Iris pigment epithelial cell (primary cell): ENCODE data around the gene MDC1.
"Not testable (repeated sequence)": the region's sequence is repeated elsewhere in the genome, so short reads cannot be mapped to it uniquely, and the experiment has no call there.

Experiments used
- DNase-seq: peaks from one replicate; pipeline ENCODE4 v3.0.0-alpha.2; 2011; ENCODE audit warnings: low read depth

MDC1 gene, protein sequence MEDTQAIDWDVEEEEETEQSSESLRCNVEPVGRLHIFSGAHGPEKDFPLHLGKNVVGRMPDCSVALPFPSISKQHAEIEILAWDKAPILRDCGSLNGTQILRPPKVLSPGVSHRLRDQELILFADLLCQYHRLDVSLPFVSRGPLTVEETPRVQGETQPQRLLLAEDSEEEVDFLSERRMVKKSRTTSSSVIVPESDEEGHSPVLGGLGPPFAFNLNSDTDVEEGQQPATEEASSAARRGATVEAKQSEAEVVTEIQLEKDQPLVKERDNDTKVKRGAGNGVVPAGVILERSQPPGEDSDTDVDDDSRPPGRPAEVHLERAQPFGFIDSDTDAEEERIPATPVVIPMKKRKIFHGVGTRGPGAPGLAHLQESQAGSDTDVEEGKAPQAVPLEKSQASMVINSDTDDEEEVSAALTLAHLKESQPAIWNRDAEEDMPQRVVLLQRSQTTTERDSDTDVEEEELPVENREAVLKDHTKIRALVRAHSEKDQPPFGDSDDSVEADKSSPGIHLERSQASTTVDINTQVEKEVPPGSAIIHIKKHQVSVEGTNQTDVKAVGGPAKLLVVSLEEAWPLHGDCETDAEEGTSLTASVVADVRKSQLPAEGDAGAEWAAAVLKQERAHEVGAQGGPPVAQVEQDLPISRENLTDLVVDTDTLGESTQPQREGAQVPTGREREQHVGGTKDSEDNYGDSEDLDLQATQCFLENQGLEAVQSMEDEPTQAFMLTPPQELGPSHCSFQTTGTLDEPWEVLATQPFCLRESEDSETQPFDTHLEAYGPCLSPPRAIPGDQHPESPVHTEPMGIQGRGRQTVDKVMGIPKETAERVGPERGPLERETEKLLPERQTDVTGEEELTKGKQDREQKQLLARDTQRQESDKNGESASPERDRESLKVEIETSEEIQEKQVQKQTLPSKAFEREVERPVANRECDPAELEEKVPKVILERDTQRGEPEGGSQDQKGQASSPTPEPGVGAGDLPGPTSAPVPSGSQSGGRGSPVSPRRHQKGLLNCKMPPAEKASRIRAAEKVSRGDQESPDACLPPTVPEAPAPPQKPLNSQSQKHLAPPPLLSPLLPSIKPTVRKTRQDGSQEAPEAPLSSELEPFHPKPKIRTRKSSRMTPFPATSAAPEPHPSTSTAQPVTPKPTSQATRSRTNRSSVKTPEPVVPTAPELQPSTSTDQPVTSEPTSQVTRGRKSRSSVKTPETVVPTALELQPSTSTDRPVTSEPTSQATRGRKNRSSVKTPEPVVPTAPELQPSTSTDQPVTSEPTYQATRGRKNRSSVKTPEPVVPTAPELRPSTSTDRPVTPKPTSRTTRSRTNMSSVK (N-terminal part only)

DNA sequence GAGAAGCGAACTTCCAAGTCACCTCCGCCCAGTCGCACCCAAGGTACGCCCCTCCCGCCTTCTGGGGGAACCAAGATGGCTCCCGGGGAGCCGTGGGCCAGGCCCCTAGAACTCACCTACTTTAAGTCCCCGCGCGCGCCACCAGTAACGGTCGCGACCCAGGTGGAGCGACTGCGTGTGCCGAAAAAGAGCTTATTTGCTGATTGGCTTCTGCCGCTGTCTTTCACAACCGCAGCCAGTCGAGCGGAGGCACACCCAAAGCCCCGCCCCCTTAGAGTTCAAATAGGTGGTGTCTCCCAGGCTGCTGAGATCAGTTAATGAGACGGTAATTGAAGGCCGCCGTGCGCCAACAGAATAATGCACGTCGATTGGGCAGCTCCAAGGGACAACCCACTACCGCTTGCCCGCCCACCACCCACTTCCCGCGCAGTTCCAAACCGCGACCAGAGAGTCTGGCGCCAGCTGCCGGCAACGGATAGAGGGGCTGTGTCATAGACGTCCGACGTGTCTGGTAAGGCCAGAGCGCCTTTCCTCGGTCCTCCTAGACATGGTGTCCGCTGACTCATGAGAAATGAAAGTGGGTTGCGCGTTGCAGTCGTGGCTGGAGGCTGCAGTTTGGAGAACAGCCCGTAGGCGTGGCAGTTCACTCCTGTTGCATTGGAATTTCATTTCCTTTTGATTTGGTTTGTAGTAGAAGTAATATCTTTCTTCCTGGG, at the start of gene MDC1:
Gene MDC1 (minus strand): TSS at position 153 of the 716 bp plus-strand sequence. CDS start 2,106 bp downstream, outside the sequence.
- DNase-seq, result peak; percentile 100

DNA sequence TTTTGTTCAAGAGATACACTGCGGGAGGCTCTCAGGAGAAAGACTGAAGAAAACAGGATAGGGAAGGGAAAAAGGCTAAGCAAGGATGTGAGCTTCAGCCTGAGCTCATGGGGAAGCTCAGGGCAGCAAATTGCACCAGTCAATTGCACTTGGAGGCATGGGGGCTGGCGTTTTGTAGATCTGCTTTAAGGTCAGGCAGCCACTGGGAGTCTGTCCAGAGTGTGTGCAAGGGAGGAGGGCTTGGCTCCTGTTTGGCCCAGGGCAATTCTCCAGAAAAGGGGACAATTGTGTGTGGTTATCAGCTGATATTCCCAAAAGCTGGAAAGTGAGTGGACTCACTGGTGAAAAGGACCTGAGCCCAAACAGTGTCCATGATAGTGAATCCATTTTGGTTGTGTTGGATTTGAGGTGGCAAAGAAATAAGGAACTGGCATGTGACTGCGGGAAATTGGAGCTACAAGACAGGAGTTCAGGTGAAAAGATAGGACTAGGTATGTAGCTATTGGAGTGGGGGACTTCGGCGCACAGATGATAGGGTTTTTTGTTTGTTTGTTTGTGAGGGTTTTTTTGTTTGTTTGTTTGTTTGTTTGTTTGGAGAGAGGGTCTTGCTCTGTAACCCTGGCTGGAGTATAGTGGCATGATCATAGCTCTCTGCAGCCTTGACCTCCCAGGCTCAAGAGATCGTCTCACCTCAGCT, 49.5 kb upstream of the MDC1 start:
- no peak for DNase-seq

GRCh38 chr6:30765495-30765894, 48.4 kb upstream of the MDC1 start:
- DNase-seq, result not testable (repeated sequence)

- not testable (repeated sequence) for DNase-seq
Observed at GRCh38 chr6:30764490-30765043, 47.5 kb upstream of the MDC1 start.

DNA sequence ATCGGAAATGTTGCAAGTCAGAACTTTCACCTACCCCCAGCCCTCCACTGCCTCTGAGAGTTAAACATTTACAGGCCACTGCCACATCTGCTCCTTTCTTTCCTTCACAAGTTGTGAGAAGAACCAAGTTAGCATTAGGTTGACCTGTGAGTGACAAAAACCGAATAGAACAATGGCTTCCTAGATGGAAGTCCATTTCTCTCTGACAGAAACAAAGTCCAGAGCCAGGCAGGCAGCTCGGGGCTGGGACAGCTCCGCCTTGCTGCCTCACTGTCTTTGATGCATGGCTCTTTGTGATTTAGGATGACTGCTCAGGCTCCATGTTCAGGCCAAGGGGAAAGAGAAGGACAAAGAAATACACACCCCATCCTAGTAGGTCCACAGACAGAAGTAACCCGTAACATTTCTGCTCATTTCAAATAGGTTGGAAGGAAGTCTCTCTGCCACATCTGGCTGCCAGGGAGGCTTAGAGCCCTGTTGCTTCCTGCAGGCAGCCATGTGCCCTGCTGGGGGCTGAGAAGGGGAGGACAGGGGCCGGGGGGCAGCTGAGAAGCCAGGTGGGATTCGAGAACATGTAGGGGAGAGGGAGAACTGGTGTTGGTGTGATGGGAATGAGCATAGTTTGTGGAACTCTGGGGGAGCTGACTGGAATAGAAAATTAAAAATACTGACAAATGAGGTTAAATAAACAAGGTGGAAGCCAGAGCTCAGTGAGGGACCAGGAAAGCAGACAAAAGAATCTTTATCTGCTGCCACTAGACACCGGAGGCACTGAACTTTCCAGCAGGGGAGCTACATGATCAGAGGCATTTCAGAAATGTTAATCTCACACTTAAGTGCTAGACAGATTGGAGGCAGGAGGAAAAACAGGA, 46.8 kb upstream of the MDC1 start:
- peak; percentile 84 for DNase-seq

DNA sequence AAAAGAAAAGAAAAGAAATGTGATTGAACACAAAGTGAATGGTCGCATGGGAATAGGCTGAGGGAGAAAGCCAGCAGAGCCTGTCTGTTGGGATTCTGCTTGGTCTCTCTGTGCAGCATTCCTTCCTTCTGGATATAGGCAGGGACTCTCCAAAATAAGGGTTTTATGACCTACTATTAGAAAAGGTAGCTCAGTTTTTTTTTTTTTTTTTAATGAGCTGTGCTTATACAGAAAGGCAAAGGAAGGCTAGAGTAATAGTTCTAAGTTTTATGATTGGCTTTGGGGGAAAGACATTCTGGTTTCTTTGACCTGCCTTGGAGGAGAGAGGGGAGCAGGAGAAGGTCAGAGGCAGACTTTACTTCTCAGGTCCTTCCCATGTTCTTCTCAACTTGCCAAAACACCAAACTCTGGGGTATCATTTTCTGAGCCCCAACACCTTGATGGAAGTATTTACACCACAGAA, 46.1 kb upstream of the MDC1 start:
- no peak for DNase-seq

GRCh38 chr6:30761791-30762429, 44.8 kb upstream of the MDC1 start:
- no peak for DNase-seq

GRCh38 chr6:30760549-30760948, 43.5 kb upstream of the MDC1 start:
- no peak for DNase-seq

- peak; percentile 98 for DNase-seq
Observed at GRCh38 chr6:30759575-30760239, 42.6 kb upstream of the MDC1 start.

DNA sequence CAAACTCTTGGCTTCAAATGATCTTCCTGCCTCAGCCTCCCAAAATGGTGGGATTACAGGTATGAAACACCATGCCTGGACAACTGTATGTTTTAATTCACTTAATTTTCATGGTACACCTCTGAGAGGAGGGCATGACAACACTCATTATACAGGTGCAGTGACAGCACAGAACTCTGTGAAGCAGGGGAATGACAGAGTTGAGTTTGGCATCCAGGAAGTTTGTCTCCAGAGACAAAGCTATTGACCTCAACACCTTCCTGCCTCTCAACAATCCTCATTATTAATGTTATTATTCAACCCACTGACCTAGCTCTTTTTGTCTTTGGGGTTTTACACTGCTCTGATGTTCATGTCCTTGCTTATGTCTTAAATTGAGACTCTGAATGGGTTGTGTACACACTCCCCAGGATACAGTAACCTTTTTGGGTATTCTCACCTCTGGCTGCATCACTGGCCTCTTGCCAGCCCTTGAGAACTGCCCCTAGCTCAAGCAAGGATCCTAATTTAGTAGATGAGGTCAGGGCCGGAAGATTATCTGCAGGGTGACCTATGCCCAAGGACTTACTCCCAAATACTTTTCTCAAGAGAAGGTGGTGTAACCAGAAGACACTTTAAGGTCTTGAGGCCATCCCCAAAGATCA, 40.3 kb upstream of the MDC1 start:
- DNase-seq, result no peak

GRCh38 chr6:30756405-30757003, 39.4 kb upstream of the MDC1 start:
- not testable (repeated sequence) for DNase-seq

GRCh38 chr6:30754631-30755030, 37.5 kb upstream of the MDC1 start:
- DNase-seq, result peak; percentile 57

GRCh38 chr6:30752157-30752927, 35.3 kb upstream of the MDC1 start:
- DNase-seq, result peak; percentile 100

DNA sequence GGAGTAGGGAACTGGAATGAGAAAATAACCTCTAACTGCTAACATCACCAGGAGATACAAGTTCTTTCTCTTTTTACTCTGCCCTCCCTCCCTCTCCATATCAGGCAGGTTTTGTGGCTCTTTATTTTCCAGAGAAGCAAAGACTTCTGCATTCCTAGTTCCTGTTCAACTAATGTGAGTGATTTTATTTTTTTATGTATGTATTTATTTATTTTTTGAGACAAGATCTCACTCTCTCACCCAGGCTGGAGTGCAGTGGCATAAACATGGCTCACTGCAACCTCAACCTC, 33.2 kb upstream of the MDC1 start:
- no peak for DNase-seq

GRCh38 chr6:30749554-30750378, 32.7 kb upstream of the MDC1 start:
- DNase-seq, result no peak
